ENCODE data around the gene GPR151. TPM values are rescaled to one million over a fixed set of nuclear protein-coding genes. Genes with fewer than 3 reads are reported as not detected.

Gene GPR151
- total RNA-seq, 1 donor from 2014 or later = not detected

GRCh38 chr5:146553446-146553845 is 37.5 kb upstream of the GPR151 start:
- Mint-ChIP-seq H3K27ac (ENCODE audit: unreplicated experiment) (no peak overlapping the region), H3K4me3 (ENCODE audit: unreplicated experiment) (no peak overlapping the region), H3K9me3 (ENCODE audit: unreplicated experiment) (peaks cover 2% of the 10 kb centered on the region), H3K4me1 (ENCODE audit: low read depth, unreplicated experiment) (peaks cover 6% of the 10 kb centered on the region), H3K27me3 (ENCODE audit: unreplicated experiment) (no peaks in the 10 kb centered on the region), H3K36me3 (ENCODE audit: unreplicated experiment) (peaks cover 10% of the 10 kb centered on the region)
- no peak for TF ChIP-seq CTCF (IDR thresholded peaks at IDR 0.05; ENCODE audit: partially characterized antibody, unreplicated experiment)
- no peak for DNase-seq

- Mint-ChIP-seq H3K27ac (ENCODE audit: unreplicated experiment) (no peak overlapping the region), H3K4me1 (ENCODE audit: low read depth, unreplicated experiment) (peaks cover 7% of the 10 kb centered on the region), H3K27me3 (ENCODE audit: unreplicated experiment) (no peaks in the 10 kb centered on the region), H3K9me3 (ENCODE audit: unreplicated experiment) (no peaks in the 10 kb centered on the region), H3K4me3 (ENCODE audit: unreplicated experiment) (no peak overlapping the region), H3K36me3 (ENCODE audit: unreplicated experiment) (no peaks in the 10 kb centered on the region)
- no peak for DNase-seq
- TF ChIP-seq CTCF (IDR thresholded peaks at IDR 0.05; ENCODE audit: partially characterized antibody, unreplicated experiment) = no peak
Observed at GRCh38 chr5:146549615-146550014, 33.6 kb upstream of the GPR151 start.

- no peak for TF ChIP-seq CTCF (IDR thresholded peaks at IDR 0.05; ENCODE audit: partially characterized antibody, unreplicated experiment)
- Mint-ChIP-seq H3K4me3 (ENCODE audit: unreplicated experiment) (no peak overlapping the region), H3K4me1 (ENCODE audit: low read depth, unreplicated experiment) (peaks cover 7% of the 10 kb centered on the region), H3K27ac (ENCODE audit: unreplicated experiment) (no peak overlapping the region), H3K9me3 (ENCODE audit: unreplicated experiment) (no peaks in the 10 kb centered on the region), H3K36me3 (ENCODE audit: unreplicated experiment) (no peaks in the 10 kb centered on the region), H3K27me3 (ENCODE audit: unreplicated experiment) (no peaks in the 10 kb centered on the region)
- no peak for DNase-seq
Observed at GRCh38 chr5:146548781-146549449, 32.9 kb upstream of the GPR151 start.

GRCh38 chr5:146544232-146544631 is 28.2 kb upstream of the GPR151 start:
- TF ChIP-seq CTCF (IDR thresholded peaks at IDR 0.05; ENCODE audit: partially characterized antibody, unreplicated experiment) = no peak
- Mint-ChIP-seq H3K27me3 (ENCODE audit: unreplicated experiment) (no peaks in the 10 kb centered on the region), H3K9me3 (ENCODE audit: unreplicated experiment) (no peaks in the 10 kb centered on the region), H3K4me1 (ENCODE audit: low read depth, unreplicated experiment) (peaks cover 7% of the 10 kb centered on the region), H3K4me3 (ENCODE audit: unreplicated experiment) (no peak overlapping the region), H3K36me3 (ENCODE audit: unreplicated experiment) (no peaks in the 10 kb centered on the region), H3K27ac (ENCODE audit: unreplicated experiment) (no peak overlapping the region)
- no peak for DNase-seq

GRCh38 chr5:146541958-146542849 is 26.2 kb upstream of the GPR151 start:
- Mint-ChIP-seq H3K36me3 (ENCODE audit: unreplicated experiment) (no peaks in the 10 kb centered on the region), H3K27me3 (ENCODE audit: unreplicated experiment) (no peaks in the 10 kb centered on the region), H3K27ac (ENCODE audit: unreplicated experiment) (no peak overlapping the region), H3K4me1 (ENCODE audit: low read depth, unreplicated experiment) (peaks cover 4% of the 10 kb centered on the region), H3K4me3 (ENCODE audit: unreplicated experiment) (no peak overlapping the region), H3K9me3 (ENCODE audit: unreplicated experiment) (no peaks in the 10 kb centered on the region)
- peak; percentile 90 for TF ChIP-seq CTCF (IDR thresholded peaks at IDR 0.05; ENCODE audit: partially characterized antibody, unreplicated experiment)
- DNase-seq = peak; percentile 91

Measured in glutamatergic neuron (in vitro differentiated cells).